Esophagus squamous epithelium (tissue), 4 donors: Measurements from ENCODE around the gene RPH3AL.

ENCODE experiments used
- CTCF ChIP-seq, 6 experiments: fragments of 450-650 bp in 4 of 6; fragments of 200-600 bp in 2 of 6; sonication (generic) in 2 of 6; IDR thresholded peaks; one replicate each; pipeline ENCODE4 v1.5.1; 2016 to 2019; ENCODE audit warnings: antibody characterized with exemption in 6 of 6, mild to moderate bottlenecking in 4 of 6, moderate library complexity in 4 of 6
- POLR2A ChIP-seq, 4 donors: fragments of 450-650 bp; IDR thresholded peaks; one replicate each; pipeline ENCODE4 v1.6.1; 2017; ENCODE audit warnings: antibody characterized with exemption in 4 of 4, mild to moderate bottlenecking in 4 of 4, moderate library complexity in 3 of 4

GRCh38 chr17:362721-363120 is 10.1 kb upstream of the RPH3AL start:
- TF ChIP-seq CTCF (IDR thresholded peaks at IDR 0.05) = no peak
- no peak for TF ChIP-seq POLR2A (IDR thresholded peaks at IDR 0.05)
